ENCODE data around the gene FAM118A. TPM values are rescaled to one million over a fixed set of nuclear protein-coding genes. Genes with fewer than 3 reads are reported as not detected.
"Not testable (repeated sequence)": the region's sequence is repeated elsewhere in the genome, so short reads cannot be mapped to it uniquely, and the experiment has no call there.

Gene FAM118A
- total RNA-seq, 1 experiment from 2014 or later, result 45.4 TPM

DNA sequence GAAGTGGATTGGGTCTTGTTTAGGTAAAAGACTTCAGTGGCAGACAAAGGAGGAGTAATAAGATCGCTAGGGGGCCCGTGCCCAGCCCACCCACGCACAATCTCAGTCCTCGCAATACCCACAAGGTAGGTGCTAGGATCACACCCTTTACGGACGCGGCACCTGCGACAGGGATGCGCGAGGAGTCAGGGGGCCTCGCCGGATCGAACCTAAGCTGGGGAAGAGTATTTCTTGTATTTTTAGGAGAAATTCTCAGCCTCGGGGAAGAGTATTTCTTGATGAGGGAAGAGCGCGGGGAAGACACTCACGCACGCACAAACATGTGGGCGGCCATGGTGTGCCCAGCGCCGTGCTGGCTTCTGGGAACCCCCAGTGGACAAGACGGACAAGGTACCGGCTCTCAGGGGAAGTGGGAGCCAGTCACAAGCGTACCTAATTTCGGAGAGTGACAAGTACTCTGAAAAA, 745 bp upstream of the FAM118A start:
- DNase-seq (ENCODE audit: low spot score), result no peak

DNA sequence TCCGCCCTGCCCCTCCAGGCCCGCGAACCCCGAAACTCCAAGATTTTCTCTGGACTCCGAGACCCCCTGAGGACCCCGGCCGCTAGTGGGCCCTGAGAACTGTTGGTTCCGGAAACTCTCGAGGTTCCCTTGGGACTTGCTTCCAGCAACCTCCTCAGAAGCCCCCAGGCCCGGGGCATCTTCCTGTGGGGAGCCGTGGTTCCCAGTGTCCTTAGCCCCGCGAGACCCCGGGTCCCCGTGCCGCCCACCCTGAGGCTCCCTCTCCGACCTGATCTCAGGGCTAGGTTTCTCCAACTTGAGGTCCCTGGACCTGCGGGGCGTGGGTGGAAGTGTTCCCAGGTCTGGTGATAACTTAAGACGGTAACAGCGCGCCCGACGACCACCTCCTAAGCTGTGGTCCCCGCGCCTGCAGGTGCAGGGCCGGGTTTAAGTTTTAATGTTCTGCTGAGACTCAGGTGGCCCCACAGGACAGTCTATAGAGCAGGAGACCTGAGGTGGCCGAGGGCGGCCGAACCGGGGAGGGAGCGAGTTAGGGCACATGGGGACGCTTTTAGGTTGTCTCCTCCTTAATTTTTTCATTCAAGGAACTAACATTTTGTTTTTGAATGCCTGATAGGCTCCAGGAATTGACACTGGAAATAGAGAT, 720 bp downstream of the FAM118A start:
- no peak for DNase-seq (ENCODE audit: low spot score)

DNA sequence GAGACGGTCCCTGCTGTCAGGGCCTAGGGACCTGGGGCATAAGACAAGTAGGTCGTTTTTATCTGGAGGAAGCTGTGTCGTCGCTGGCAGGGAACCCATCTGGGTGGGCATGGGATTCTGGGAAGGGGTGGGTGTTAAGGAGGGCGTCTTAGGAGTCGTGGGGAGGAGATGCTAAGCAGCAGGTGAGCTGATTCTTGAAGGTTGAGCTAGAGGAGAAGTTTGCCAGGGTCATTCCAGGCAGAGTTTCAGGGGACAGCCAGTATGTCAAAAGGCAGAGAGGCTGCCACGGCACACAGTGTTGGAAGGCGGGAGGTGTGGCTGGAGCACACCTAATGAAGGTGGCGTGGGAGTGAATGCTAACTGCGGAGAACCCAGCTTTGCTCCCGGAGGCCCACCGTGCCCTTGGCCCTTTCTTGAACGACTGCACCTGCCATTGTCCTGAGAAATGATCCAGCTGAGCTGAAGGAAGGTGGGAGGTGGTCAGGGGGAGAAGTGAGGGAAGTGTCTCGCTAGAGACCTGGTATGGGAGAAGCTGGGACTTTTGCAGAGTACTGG, 1.3 kb downstream of the FAM118A start:
- no peak for DNase-seq (ENCODE audit: low spot score)

DNA sequence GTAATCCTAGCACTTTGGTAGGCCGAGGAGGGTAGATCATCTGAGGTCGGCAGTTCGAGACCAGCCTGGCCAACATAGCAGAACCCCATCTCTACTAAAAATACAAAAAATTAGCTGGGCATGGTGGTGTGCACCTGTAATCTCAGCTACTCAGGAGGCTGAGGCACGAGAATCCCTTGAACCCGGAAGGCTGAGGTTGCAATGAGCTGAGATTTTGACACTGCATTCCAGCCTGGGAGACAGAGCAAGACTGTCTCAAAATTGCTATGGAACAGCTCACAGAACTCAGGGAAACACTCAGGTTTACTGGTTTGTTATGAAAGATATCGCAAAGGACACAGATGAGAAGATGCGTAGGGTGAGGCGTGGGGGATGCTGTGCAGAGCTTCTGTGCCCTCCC, 2.7 kb downstream of the FAM118A start:
- DNase-seq (ENCODE audit: low spot score), result no peak

DNA sequence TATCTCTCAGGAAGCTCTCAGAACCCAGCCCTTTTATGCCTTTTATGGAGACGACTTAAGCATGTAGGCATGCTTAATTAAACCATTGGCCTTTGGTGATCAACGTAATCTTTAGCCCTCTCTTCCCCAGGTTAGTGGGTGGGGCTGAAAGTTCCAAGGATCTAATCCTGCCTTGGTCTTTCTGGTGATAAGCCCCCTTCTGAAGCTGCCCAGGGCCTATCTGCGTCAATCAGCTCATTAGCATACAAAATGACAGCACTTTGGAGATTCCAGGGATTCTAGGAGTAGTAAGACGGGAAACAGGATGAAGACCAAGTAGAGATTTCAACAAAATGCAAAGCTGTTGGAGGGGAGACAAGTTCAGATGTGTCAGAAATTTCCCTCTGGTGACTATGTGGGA, 3.1 kb downstream of the FAM118A start:
- no peak for DNase-seq (ENCODE audit: low spot score)

DNA sequence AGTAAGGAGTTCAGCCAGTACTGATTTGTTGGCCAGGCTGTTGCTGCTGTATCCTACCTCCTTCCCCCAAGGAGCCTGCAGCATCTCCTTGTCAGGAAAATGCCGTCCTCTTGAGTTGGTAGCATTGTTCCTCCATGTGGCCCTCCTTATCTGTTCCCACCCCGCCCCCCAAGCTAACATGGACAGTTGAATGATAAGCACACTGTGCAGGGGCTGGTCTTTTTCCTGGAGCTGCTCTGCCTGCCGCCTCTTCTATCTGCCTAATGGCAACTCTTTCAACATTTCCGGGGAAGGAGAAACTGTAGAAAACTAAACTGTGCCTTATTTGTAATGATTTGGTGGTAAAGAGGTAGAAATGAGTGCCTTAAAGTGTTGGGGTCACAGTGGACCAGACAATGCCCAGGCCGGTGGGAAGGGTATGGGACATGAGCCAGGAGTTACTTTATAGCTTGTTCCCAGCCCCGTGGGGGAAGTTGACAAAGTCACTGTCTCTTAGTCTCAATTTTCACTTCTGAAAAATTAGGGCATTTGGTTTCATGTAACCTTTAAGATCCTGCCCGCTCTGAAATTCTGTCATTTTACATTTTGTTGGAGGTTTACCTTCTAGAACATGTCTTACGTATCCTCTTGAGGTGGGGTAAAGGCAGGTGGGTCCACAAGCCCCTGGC, 4.5 kb downstream of the FAM118A start:
- no peak for DNase-seq (ENCODE audit: low spot score)

DNA sequence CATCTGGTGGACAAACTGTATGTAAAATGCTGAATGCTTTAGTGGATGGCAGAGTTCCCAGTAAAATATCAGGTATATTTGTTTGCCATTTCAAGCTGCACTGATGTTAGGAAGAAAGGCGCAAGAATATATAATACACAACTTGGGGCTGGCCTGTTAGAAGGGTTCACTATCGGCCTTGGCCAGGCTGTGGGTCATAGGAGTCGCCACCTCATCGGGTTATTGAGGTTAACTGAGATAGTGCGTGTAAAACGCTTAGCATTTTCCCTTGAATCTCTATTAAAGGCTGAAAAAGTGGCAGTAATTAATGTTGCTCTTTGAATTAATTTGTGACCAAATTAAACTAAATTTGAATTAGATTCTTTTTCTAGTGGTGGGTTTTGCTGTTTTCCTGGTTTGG, 5.1 kb downstream of the FAM118A start:
- DNase-seq (ENCODE audit: low spot score), result no peak

DNA sequence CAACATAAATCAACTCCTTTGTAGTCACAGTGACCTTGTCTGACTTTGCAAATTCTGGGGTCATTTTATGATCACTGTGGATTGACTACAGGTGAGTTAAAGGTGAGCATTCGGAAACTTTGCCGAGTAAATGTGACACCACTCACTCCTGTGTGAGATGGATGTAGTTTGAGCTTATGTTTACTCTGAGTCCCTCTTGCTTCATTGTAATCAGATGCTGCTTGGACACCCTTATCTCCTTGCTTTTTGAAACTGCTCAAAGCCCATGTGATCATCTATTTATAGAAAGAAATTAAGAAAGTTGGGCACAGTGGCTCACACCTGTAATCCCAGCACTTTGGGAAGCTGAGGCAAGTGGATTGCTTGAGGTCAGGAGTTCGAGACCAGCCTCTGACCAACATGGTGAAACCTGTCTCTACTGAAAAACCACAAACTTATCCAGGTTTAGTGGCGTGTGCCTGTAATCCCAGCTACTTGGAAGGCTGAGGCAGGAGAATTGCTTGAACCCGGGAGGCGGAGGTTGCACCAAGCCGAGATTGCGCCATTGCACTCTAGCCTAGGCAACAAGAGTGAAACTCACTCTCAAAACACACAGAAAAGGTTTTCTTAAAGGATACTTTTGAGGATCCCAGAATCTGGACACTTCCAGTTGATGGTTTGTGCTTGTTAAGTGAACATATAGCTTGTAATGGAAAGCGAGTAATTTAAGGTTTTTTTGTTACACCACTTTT, 7.2 kb downstream of the FAM118A start:
- no peak for DNase-seq (ENCODE audit: low spot score)

DNA sequence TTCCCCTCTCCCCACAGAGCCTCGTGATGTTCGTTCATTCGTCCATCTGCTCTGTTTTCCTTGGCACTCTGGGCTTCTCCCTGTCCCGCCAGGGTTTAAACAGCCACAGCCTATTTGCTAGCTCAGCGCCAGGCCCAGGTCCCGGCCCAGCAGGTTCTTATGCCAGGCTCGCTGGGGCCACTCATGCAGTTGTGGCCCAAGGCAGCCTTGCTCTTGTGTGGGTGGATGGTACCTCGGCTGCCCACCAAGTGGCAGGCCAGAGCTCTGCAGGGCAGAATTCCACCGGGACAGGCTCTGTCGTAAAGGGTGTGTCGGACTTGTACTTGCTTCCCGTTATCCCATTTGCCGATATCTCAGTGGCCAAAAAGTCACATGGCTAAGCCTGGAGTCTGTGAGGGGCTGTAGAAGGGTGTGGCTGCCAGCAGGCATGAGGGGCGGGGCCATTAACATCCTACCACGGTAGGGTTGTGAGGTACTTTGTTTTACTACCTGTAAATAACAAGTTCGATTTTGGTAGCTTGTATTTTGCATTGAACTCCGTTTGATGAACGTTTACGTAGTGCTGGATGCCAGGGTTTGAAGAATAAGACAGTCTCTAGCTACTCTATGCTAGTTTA, 7.9 kb downstream of the FAM118A start:
- DNase-seq (ENCODE audit: low spot score), result no peak

DNA sequence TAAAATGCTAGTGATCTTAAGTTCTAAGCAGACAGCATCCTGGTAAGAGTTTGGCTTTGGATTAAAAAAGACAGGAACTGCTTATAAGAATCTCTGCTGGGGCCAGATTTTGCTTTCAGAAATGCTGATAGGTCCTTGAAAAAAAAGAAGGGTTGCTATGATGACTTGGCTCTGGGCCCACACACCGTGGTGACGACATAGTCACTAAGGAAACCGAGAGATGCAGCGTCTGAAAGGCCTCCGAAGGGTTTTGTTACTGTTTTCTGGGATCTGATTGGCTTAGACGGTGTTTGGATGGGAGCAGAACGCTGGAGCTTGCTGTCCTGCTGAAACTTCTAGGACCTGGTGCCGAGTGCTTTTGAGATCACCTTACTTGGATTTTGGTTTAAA, 8.4 kb downstream of the FAM118A start:
- no peak for DNase-seq (ENCODE audit: low spot score)

DNA sequence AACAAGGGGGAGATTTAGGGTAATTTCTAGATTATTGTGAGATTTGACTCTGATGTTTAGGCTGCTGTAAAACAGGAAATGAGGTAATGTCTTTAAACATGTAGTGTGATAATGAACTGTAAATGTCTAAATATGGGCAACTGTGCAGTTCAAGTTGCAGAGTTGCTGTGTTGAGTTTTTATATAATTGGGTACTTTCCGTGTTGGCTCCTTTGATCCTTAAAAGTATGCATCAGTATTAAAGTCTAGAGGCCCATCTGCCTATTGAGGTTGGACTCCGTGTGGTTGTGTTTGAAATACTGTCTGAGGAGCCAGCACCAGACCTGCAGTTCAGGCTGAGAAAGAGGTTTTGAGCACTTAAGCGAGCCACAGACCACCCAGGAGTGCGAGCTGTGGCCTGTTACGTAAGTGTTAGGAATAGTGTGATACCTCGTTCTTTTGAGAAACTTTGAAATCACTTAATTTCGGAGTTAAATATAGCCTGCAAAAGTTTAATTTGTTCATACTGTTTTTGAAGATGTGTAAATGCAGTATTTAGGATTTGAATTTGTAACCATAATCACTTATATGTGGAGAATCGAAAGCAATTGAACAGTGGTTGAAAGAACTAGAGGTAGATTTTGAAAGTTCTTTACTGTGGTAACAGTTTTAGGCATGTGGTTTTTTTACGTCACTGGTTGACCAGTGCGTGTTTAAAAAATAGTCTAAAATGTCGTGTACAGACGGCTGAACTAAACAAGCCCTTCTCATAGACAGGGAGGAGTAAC, 9.0 kb downstream of the FAM118A start:
- no peak for DNase-seq (ENCODE audit: low spot score)

DNA sequence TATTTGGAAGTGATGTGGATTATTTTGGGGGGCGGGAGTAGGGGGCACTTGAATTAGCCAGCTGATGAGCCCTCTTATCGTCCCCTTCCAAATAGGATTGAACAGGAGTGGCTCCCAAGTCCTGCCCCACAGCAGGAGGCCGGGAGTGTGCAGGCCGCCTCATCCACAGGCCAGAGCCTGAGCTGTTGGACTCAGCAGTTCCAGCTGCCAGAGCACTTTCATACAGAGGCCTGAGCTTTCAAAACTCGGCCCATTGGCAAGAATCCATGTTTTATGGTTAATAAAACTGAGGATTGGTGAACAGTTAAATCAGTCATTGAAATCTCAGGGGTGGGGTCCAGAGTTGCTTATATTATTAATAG, 9.6 kb downstream of the FAM118A start:
- DNase-seq (ENCODE audit: low spot score), result no peak

DNA sequence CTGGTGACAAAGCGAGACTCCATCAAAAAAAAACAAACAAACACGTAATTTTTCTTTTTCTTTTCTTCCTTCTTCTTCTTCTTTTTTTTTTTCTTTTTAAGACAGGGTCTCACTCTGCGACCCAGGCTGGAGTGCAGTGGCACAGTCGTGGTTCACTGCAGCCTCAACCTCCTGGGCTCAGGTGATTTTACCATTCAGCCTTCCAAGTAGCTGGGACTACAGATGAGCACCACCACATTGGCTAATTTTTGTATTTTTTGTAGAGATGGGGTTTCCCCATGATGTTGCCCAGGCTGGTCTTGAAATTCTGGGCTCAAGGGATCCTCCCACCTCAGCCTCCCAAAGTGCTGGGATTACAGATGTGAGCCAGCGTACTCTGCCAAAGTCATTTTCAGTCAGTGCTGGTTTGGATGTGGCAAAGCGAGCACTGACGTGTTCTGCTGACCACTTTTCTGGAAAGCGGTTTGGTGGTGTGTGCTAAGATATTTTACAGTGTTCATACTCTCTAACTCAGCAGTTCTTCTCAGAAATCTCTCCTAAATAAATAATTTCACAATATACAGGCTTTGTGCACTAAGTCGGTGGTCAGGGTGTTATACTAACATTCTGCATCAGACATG, 10.7 kb downstream of the FAM118A start:
- DNase-seq (ENCODE audit: low spot score), result no peak

DNA sequence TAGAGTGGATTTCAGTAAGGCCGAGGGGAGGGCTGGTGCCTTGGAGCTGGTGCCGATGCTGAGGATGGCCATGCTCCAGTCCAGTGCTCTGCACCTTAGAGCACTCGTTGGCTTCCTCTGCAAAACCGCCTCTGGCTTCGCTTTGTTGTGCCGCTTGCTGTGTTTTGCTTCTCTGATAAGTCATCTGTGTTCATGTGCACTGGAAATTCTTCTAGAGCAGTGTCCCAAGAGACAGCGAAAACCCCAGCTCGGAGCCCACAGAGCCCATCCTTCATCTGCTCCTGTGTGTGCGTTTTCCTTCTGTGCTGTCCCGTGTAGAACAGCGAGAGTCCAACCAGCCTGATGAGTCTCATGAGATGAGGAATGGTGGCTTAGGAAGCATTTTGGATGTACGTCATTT, 12.1 kb downstream of the FAM118A start:
- no peak for DNase-seq (ENCODE audit: low spot score)

DNA sequence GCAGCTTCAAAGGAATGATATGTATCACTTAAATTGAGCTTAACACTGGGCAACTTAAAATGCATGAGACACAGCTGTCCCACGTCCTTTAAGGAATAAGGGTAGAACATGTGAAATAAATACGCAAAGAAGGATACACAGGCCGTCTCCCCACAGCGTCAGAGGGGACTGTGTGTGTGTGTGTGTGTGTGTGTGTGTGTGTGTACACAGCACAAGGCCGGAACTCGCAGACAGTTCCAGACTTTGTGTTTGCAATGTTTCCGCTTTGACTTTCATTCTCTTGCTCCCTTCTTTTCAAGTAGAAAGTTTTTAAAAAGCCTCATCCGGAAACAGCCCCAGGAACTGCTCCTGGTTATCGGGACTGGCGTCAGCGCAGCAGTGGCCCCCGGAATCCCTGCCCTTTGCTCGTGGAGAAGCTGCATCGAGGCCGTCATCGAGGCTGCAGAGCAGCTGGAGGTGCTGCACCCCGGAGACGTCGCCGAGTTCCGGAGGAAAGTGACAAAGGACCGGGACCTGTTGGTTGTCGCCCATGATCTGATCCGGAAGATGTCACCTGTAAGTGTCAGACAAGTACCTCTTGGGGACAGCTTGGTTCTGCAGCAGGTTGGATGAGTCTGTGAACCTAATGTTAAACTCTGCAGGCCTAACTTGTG, 13.3 kb downstream of the FAM118A start:
- no peak for DNase-seq (ENCODE audit: low spot score)

DNA sequence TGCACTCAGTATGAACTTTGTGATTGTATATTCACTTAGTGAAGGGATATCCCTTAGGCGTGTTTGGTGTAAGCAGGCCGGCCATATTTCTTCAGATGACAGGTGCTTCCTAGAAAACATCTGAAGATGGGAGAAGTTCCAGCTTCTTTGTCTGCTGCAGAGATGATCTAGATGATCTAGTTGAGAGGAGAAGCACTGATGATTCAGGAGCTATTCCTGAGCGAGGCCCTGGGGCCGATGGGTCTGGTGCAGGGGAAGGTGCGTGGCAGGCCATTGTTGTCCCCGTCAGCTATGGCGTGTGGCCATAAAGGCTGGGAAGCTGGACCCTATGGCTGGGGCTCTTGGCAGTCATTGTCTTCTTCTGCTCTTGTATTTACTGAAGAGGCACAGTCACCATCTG, 14.0 kb downstream of the FAM118A start:
- DNase-seq (ENCODE audit: low spot score), result no peak

DNA sequence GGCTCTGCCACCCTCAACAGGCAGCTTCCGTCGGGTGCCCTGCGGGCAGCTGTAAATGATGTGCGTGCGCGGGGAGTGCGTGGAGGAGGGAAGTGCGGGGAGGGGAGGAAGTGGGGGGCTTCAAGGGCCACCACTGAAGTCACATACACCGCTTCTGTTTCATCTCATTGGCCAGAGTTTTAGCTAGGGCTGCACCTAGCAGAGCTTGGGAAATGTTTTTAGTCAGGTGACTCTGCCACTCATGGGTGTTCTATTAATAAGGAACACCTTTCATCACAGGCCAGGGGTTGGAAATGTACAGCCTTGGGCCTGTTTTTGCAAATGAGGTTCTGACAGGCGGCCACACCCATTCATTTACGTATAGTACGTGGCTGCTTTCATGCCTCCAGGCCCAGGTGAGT, 14.6 kb downstream of the FAM118A start:
- DNase-seq (ENCODE audit: low spot score), result no peak

DNA sequence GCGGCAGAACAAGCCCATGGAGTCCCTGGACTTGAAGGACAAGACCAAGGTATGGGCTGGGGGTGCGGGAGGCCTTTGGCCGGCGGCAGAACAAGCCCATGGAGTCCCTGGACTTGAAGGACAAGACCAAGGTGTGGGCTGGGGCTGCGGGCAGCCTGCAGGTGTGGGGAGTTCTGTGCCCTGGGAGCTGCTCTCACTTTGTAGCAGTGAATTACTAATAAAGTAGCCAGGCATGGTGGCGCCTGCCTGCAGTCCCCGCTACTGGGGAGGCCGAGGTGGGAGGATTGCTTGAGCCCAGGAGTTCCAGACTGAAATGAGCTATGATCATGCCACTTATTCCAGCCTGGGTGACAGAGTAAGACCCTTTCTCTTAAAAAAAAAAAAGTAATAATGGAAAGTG, 18.5 kb downstream of the FAM118A start:
- DNase-seq (ENCODE audit: low spot score), result not testable (repeated sequence)

DNA sequence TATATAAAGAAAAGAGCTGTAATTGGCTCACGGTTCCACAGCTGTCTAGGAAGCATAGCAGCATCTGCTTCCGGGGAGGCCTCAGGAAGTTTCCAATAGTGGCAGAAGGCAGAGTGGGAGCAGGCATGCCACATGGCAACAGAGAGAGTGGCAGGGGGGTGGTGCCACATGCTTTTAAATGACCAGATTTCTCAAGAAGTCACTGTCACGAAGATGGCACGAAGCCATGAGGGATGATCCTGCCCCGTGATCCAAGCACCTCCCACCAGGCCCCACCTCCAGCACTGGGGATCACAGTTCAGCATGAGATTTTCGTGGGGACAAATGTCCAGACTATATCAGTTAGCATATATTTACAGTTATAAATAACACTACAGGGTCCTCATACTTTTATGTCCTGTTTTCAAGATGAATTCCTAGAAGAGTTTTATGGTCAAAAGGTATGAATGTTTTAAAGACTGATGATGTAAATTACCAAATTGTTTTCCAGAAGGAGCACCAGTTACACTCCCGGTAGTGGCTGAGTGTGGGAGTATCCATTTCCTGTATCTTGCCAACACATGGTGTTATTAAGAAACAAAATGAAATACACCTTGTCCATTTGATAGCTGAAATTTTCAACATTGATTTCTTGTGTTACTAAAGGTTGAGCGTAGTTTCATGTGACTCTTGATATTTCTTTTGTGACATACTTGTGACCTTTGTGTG, 19.2 kb downstream of the FAM118A start:
- DNase-seq (ENCODE audit: low spot score), result no peak

DNA sequence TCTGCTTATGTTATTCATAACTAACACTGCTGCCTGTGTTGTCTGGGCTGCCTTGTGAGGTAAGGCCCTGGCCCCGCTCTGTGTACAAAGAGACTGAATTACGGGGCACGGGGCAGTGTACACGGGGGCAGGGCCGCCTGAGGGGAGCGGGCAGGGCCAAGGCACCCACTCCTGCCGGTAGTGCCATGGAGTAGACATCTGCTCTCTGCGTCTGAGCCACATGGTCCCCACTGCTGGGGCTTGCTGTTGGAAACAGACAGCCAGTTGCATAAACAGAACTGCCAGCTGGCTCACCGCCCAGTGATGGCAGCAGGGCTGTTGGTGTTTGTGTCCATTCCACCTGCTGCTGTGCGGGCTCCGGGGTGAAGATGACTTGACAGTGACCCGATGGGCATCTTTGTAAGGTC, 19.8 kb downstream of the FAM118A start:
- DNase-seq (ENCODE audit: low spot score), result no peak
